Activated CD4-positive, alpha-beta memory T cell treated with anti-CD3 and anti-CD28 coated beads, Interleukin-2, amount 10 ng/mL, durations not matched to agents 7 days and 5 days (primary cell): ENCODE data around the gene ATAD5. TPM values are rescaled to one million over a fixed set of nuclear protein-coding genes. Genes with fewer than 3 reads are reported as not detected.
A peak's percentile ranks its signal among the peaks of the same experiment; 100 is the strongest.
"Not testable (repeated sequence)": the region's sequence is repeated elsewhere in the genome, so short reads cannot be mapped to it uniquely, and the experiment has no call there.

Experiments
- CTCF ChIA-PET: fragments of 350-600 bp; sonication (Branson Sonifier 250); formaldehyde crosslinking; loops from one replicate; lab custom pipeline; 2021; ENCODE audit warnings: antibody characterized with exemption, inconsistent platforms; lab: Charles Lee
- POLR2A ChIA-PET: fragments of 350-600 bp; sonication (Branson Sonifier 250); formaldehyde crosslinking; loops from one replicate; lab custom pipeline; 2021; ENCODE audit warnings: antibody characterized with exemption; lab: Charles Lee
- DNase-seq: peaks from one replicate; pipeline ENCODE4 v3.0.0-alpha.2; 2020
- H3K27ac Mint-ChIP-seq: one replicate; pipeline ENCODE4 v1.8.0; 2021; ENCODE audit warnings: mild to moderate bottlenecking, mixed read lengths
- H3K27me3 Mint-ChIP-seq: one replicate; pipeline ENCODE4 v1.8.0; 2021; ENCODE audit warnings: mixed read lengths
- H3K36me3 Mint-ChIP-seq: one replicate; pipeline ENCODE4 v1.8.0; 2021; ENCODE audit warnings: low read depth, mixed read lengths
- H3K4me1 Mint-ChIP-seq: one replicate; pipeline ENCODE4 v1.8.0; 2021; ENCODE audit warnings: mixed read lengths
- H3K4me3 Mint-ChIP-seq: one replicate; pipeline ENCODE4 v1.8.0; 2021; ENCODE audit warnings: mild to moderate bottlenecking, mixed read lengths
- H3K9me3 Mint-ChIP-seq: one replicate; pipeline ENCODE4 v1.8.0; 2021; ENCODE audit warnings: mixed read lengths
- total RNA-seq, 2 experiments: library from RNA; stranded (reverse); gene quantifications; one replicate each; pipeline ENCODE4 v1.2.3, GENCODE V29; 2021

ATAD5 gene
- total RNA-seq, 2 experiments from 2014 or later = 24.0 to 26.7 TPM

DNA sequence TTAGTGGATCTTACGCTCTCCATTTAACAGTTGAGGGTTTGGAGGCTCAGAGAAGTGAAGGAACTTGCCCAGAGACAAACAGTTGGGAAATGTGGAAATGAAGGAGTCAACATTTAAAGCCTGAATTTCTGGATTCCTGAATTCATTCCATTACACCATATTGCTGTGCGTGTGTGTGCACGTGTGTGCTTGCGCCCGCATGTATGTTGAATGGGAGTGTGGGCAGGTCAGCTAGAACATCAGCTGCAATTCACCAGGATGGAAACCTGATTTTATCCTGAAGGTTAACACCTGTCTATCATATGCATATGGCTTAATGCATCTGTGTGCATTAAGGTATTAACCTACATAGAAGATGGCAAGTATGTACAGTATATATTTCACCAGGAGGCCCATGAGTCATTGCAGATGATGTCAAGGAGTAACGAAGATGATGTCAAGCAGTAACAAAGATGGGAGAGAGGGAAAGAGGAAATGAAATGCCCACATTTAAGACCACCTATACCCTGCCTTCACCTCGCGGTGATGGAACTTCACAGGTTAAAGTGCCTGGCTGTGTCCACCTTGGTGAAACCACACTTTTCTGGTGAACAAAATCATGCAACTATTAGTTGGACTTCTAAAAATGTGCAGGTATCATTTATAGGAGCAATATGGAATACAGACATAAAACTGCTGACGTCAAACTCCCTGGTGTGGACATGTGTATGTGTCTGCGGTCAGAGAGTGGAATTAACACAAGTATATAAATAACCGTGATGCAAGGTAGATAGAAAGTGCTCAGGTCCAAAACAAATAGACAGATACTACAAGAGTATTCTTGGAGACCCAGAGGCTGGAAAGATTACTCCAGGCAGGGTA lies 89.1 kb downstream of the ATAD5 start:
- Mint-ChIP-seq H3K9me3 (no peaks in the 10 kb centered on the region), H3K36me3 (no peaks in the 10 kb centered on the region), H3K4me1 (peaks cover 12% of the 10 kb centered on the region), H3K27ac (no peak overlapping the region), H3K4me3 (peak overlapping the region; percentile 54), H3K27me3 (peaks cover 46% of the 10 kb centered on the region)
- DNase-seq = no peak
- POLR2A ChIA-PET = no interaction called here
- CTCF ChIA-PET = no interaction called here

DNA sequence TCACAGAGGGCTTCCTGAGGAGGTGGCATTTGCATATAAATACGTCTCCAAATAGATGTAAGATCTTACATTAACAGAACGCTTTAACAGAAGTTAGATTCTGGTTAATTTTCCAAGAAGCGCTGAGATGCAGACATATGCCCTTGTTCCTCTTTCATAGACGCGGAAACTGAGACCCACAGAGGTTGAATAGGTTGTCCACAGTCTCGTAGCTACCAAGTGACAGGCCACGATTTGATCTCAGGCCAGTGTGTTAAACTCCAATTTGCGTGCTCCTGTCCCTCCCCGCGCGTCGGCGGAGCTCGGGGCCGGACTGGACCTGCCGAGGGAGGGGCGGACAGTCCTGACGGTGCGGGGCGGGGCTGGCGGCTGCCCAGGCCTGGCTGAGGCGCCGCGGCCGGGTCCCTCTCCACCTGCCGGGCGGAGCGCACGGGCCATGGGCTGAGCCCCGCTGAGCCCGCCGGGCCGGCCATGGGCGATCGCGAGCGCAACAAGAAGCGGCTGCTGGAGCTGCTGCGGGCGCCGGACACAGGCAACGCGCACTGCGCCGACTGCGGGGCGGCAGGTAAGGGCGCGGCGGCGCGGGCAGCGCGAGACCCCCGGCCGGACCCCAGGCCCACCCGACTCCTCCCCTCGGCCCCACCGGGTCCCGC lies 89.9 kb downstream of the ATAD5 start, which contains the start of gene ADAP2:
Gene ADAP2, plus strand, starts transcription at position 402 of the 653 bp plus-strand sequence. Its CDS starts 70 bp downstream, at position 472.
- peak within 1 kb of the TSS; percentile 54 for H3K4me3 Mint-ChIP-seq
- CTCF ChIA-PET = no interaction called here
- POLR2A ChIA-PET = interaction anchor here (1.0 kb wide), 1 partner anchor 15 kb away, joined by 4 read pairs; the partner anchor contains the start of gene TEFM
- H3K36me3 Mint-ChIP-seq = no peaks in the 10 kb centered on the region
- H3K4me1 Mint-ChIP-seq = peaks cover 12% of the 10 kb centered on the region
- H3K27me3 Mint-ChIP-seq = peaks cover 50% of the 10 kb centered on the region
- no peak for DNase-seq
- H3K9me3 Mint-ChIP-seq = no peaks in the 10 kb centered on the region
- no peak within 1 kb of the TSS for H3K27ac Mint-ChIP-seq

DNA sequence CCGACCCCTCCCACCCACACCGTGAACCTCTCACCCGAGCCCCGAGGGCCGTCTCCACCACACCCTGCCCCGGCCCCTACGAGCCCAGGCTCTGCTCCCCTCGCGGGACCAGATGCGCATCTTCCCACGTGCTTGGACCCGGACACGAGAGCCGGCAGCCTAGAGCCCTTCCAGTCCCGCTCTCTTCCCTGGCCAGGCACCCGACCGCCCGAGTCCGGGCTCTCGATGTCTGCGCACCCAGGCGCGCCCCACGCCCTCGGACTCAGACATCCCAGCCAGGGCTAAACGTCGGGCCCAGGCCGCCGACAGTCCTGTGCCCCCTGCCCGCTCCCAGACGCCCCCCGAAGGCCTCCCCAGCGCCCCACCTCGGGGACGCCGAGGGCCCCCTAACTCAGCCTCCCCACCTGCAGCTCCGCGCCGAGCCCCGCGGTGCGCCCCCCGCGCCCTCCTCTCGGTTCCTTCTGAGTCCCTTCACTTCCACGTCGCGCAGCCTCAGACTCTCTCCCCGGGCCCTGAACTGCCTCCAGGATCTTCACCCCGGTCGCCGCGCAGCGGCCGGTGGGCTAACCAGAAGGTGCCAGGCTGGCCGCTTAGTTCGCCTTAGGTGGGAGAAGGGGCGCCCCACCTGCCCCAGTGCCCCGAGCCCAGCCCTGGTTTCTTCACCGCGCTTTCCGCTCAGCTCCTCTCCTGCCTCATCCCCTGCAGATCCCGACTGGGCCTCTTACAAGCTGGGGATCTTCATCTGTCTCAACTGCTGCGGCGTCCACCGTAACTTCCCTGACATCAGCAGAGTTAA lies 90.7 kb downstream of the ATAD5 start:
- Mint-ChIP-seq H3K36me3 (no peaks in the 10 kb centered on the region), H3K9me3 (no peaks in the 10 kb centered on the region), H3K4me3 (peak overlapping the region; percentile 22), H3K27ac (no peak overlapping the region), H3K4me1 (peaks cover 12% of the 10 kb centered on the region), H3K27me3 (peaks cover 54% of the 10 kb centered on the region)
- POLR2A ChIA-PET = interaction anchor here (1.0 kb wide), 1 partner anchor 16 kb away, joined by 4 read pairs; the partner anchor contains the start of gene TEFM
- no peak for DNase-seq
- CTCF ChIA-PET = no interaction called here

GRCh38 chr17:30924341-30924740 lies 92.6 kb downstream of the ATAD5 start:
- H3K4me3 Mint-ChIP-seq = no peak overlapping the region
- H3K4me1 Mint-ChIP-seq = peaks cover 12% of the 10 kb centered on the region
- no peaks in the 10 kb centered on the region for H3K9me3 Mint-ChIP-seq
- POLR2A ChIA-PET = interaction anchor here (0.8 kb wide), 1 partner anchor 18 kb away, joined by 3 read pairs; no protein-coding TSS in a partner anchor
- no peaks in the 10 kb centered on the region for H3K36me3 Mint-ChIP-seq
- CTCF ChIA-PET = interaction anchor here (0.7 to 1.8 kb wide), 2 partner anchors 9 to 65 kb away, joined by 4 read pairs; no protein-coding TSS in a partner anchor
- no peak overlapping the region for H3K27ac Mint-ChIP-seq
- no peak for DNase-seq
- peaks cover 49% of the 10 kb centered on the region for H3K27me3 Mint-ChIP-seq

DNA sequence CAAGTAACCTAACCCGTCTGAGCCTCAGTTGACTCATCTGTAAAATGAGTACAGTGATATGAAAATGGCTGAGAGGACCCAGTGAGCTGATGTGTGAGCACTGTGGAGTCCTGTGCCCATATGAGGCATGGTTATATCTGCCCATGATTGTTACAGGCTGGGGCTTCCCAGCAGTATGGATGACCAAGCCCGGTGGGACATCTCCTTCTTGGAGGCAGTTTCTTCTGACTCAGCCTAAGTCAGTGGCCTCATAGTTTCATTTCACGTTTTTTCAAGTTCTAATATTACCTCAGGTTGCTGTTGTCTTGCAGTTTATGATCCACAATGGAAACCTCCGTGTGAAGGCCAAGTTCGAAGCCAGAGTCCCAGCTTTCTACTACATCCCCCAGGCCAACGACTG lies 94.8 kb downstream of the ATAD5 start:
- Mint-ChIP-seq H3K9me3 (no peaks in the 10 kb centered on the region), H3K27me3 (peaks cover 32% of the 10 kb centered on the region), H3K36me3 (no peaks in the 10 kb centered on the region), H3K27ac (no peak overlapping the region), H3K4me1 (peaks cover 8% of the 10 kb centered on the region), H3K4me3 (no peak overlapping the region)
- DNase-seq = no peak
- POLR2A ChIA-PET = interaction anchor here (0.6 to 1.2 kb wide), 2 partner anchors 13 to 46 kb away, joined by 3 to 4 read pairs; no protein-coding TSS in a partner anchor
- CTCF ChIA-PET = no interaction called here

- Mint-ChIP-seq H3K27ac (no peak overlapping the region), H3K36me3 (no peaks in the 10 kb centered on the region), H3K4me3 (no peak overlapping the region), H3K9me3 (no peaks in the 10 kb centered on the region), H3K4me1 (peaks cover 2% of the 10 kb centered on the region), H3K27me3 (peaks cover 25% of the 10 kb centered on the region)
- DNase-seq = no peak
- ChIA-PET CTCF (interaction anchor here (1.0 kb wide), 1 partner anchor 12 kb away, joined by 3 read pairs; no protein-coding TSS in a partner anchor), POLR2A (interaction anchor here (1.6 kb wide), 1 partner anchor 11 kb away, joined by 4 read pairs; no protein-coding TSS in a partner anchor)
Observed at GRCh38 chr17:30927756-30928155, 96.0 kb downstream of the ATAD5 start.

DNA sequence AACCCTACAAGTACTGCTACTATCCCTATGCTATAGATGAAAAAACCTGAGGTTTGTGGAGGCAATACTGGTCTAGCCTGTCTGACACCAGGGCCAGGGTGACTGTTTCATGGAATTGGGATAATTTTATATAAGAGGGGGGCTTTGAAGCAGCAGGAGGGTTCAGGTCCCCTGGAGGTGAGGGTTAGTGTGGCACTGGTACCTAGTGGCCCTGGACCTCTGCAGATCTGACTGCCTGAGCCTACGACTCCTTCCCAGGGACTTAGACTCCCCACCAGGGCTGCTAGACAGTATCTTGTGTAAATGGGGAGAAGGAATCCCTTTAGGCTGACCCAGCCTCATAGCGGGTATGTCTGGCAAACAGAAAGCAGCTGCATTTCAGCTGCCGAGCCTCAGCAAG lies 96.8 kb downstream of the ATAD5 start:
- Mint-ChIP-seq H3K4me3 (no peak overlapping the region), H3K9me3 (no peaks in the 10 kb centered on the region), H3K27ac (no peak overlapping the region), H3K27me3 (peaks cover 19% of the 10 kb centered on the region), H3K4me1 (no peaks in the 10 kb centered on the region), H3K36me3 (no peaks in the 10 kb centered on the region)
- ChIA-PET CTCF (no interaction called here), POLR2A (interaction anchor here (0.8 to 1.6 kb wide), 2 partner anchors 10 to 20 kb away, joined by 4 to 5 read pairs; no protein-coding TSS in a partner anchor)
- DNase-seq = no peak

GRCh38 chr17:30929081-30929633 lies 97.4 kb downstream of the ATAD5 start:
- no peaks in the 10 kb centered on the region for H3K9me3 Mint-ChIP-seq
- H3K4me1 Mint-ChIP-seq = no peaks in the 10 kb centered on the region
- POLR2A ChIA-PET = no interaction called here
- peaks cover 15% of the 10 kb centered on the region for H3K27me3 Mint-ChIP-seq
- no peak for DNase-seq
- CTCF ChIA-PET = no interaction called here
- no peak overlapping the region for H3K4me3 Mint-ChIP-seq
- H3K27ac Mint-ChIP-seq = no peak overlapping the region
- H3K36me3 Mint-ChIP-seq = no peaks in the 10 kb centered on the region

DNA sequence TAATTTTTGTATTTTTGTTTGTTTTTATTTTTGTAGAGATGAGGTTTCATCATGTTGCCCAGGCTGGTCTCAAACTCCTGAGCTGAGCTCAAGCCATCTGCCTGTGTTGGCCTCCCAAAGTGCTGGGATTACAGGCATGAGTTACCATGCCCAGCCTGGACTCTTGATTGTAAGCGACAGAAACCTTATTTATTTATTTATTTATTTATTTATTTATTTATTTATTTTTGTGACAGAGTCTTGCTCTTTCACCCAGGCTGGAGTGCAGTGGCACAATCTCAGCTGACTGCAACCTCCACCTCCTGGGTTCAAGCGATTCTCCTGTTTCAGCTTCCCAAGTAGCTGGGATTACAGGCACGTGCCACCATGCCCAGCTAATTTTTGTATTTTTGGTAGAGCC lies 98.1 kb downstream of the ATAD5 start:
- H3K4me3 Mint-ChIP-seq, DNase-seq, H3K9me3 Mint-ChIP-seq, H3K4me1 Mint-ChIP-seq, POLR2A ChIA-PET, H3K27ac Mint-ChIP-seq, H3K36me3 Mint-ChIP-seq, CTCF ChIA-PET: not testable (repeated sequence)
- peaks cover 10% of the 10 kb centered on the region for H3K27me3 Mint-ChIP-seq

- no peaks in the 10 kb centered on the region for H3K4me1 Mint-ChIP-seq
- H3K36me3 Mint-ChIP-seq = no peaks in the 10 kb centered on the region
- no peak overlapping the region for H3K4me3 Mint-ChIP-seq
- no peaks in the 10 kb centered on the region for H3K9me3 Mint-ChIP-seq
- ChIA-PET POLR2A (no interaction called here), CTCF (no interaction called here)
- no peak overlapping the region for H3K27ac Mint-ChIP-seq
- peaks cover 8% of the 10 kb centered on the region for H3K27me3 Mint-ChIP-seq
- DNase-seq = no peak
Observed at GRCh38 chr17:30930495-30930894, 98.7 kb downstream of the ATAD5 start.

DNA sequence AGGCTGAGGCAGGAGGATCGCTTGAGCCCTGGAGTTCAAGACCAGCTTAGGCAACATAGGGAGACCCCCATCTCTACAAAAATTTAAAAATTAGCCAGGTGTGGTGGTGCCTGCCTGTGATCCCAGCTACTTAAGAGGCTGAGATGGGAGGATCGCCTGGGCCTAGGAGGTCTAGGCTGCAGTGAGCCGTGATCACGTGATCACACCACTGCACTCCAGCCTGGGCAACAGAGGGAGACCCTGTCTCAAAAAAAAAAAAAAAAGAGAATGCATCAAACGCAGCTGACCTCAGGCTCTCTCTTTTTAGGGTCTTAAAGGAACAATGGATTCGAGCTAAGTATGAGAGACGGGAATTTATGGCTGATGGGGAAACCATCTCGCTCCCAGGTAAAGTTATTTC lies 99.8 kb downstream of the ATAD5 start:
- H3K27ac Mint-ChIP-seq, POLR2A ChIA-PET, H3K36me3 Mint-ChIP-seq, H3K4me1 Mint-ChIP-seq, DNase-seq, H3K4me3 Mint-ChIP-seq, H3K27me3 Mint-ChIP-seq, H3K9me3 Mint-ChIP-seq: not testable (repeated sequence)
- CTCF ChIA-PET = interaction anchor here (0.7 kb wide), 1 partner anchor 1076 kb away, joined by 3 read pairs; no protein-coding TSS in a partner anchor

DNA sequence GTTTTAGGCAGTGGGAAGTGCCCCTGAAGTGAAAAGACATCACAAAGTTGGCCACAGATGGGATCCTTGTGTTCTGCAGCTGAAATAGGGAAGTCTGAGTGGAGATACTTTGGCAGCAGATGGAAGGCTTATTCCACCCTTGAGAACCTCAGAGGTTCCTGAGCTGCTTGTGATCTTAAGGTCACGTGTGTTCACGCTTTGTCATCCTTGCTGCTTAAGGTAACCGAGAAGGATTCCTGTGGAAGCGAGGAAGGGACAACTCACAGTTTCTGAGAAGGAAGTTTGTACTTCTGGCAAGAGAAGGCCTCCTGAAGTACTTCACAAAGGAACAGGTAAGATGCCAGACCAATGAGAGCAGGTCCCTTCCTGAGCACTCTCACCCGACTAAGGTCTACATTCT lies 102.2 kb downstream of the ATAD5 start:
- no peak overlapping the region for H3K27ac Mint-ChIP-seq
- H3K27me3 Mint-ChIP-seq = no peaks in the 10 kb centered on the region
- H3K4me3 Mint-ChIP-seq = no peak overlapping the region
- H3K36me3 Mint-ChIP-seq = no peaks in the 10 kb centered on the region
- ChIA-PET CTCF (no interaction called here), POLR2A (no interaction called here)
- peaks cover 3% of the 10 kb centered on the region for H3K4me1 Mint-ChIP-seq
- H3K9me3 Mint-ChIP-seq = no peaks in the 10 kb centered on the region
- no peak for DNase-seq
